ENCODE results near the gene ZSCAN12.

DNA sequence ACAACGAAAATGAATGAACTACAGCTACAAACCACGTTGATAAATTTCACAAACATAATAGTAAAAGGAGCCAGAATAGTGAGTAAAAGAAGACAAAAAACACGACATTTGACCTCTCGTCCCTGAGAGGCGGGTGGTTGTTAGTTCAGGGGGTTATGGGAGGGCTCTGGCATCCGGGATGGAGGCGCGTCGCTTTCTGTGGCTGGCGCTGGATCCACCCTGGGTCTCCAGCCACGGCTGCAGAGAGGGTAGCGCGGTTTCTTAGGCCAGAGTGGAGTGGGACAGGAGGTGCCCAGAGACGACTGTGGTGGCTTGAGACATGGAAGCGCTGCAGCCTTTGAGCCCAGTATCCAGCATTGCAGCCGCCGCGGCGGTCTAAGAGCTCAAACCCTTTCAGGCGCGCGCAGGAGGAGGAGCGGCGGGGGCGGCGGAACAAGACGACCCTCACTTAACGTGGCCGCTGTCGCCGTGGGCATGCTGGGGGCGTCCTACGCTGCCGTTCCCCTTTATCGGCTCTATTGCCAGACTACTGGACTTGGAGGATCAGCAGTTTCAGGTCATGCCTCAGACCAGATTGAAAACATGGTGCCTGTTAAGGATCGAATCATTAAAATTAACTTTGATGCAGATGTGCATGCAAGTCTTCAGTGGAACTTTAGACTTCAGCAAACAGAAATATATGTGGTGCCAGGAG, 47.4 kb upstream of the ZSCAN12 start:
- TF ChIP-seq, protein P1, sequence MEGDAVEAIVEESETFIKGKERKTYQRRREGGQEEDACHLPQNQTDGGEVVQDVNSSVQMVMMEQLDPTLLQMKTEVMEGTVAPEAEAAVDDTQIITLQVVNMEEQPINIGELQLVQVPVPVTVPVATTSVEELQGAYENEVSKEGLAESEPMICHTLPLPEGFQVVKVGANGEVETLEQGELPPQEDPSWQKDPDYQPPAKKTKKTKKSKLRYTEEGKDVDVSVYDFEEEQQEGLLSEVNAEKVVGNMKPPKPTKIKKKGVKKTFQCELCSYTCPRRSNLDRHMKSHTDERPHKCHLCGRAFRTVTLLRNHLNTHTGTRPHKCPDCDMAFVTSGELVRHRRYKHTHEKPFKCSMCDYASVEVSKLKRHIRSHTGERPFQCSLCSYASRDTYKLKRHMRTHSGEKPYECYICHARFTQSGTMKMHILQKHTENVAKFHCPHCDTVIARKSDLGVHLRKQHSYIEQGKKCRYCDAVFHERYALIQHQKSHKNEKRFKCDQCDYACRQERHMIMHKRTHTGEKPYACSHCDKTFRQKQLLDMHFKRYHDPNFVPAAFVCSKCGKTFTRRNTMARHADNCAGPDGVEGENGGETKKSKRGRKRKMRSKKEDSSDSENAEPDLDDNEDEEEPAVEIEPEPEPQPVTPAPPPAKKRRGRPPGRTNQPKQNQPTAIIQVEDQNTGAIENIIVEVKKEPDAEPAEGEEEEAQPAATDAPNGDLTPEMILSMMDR (IDR thresholded peaks at IDR 0.05) = no peak
- no peak for TF ChIP-seq TP53 (CRISPR knock-in tag; IDR thresholded peaks at IDR 0.05)
- TF ChIP-seq ESRRA (CRISPR knock-in tag; IDR thresholded peaks at IDR 0.05; ENCODE audit: borderline replicate concordance) = no peak
- TF ChIP-seq NR2C2 (CRISPR knock-in tag; IDR thresholded peaks at IDR 0.05) = no peak
- TF ChIP-seq, protein P2, sequence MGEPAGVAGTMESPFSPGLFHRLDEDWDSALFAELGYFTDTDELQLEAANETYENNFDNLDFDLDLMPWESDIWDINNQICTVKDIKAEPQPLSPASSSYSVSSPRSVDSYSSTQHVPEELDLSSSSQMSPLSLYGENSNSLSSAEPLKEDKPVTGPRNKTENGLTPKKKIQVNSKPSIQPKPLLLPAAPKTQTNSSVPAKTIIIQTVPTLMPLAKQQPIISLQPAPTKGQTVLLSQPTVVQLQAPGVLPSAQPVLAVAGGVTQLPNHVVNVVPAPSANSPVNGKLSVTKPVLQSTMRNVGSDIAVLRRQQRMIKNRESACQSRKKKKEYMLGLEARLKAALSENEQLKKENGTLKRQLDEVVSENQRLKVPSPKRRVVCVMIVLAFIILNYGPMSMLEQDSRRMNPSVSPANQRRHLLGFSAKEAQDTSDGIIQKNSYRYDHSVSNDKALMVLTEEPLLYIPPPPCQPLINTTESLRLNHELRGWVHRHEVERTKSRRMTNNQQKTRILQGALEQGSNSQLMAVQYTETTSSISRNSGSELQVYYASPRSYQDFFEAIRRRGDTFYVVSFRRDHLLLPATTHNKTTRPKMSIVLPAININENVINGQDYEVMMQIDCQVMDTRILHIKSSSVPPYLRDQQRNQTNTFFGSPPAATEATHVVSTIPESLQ (CRISPR knock-in tag; IDR thresholded peaks at IDR 0.05) = no peak
- TF ChIP-seq JUN (CRISPR knock-in tag; IDR thresholded peaks at IDR 0.05) = no peak
